Neural crest cell (in vitro differentiated cells): ENCODE results near the gene ARSJ. TPM values are rescaled to one million over a fixed set of nuclear protein-coding genes. Genes with fewer than 3 reads are reported as not detected.

Experiments
- DNase-seq: peaks from one replicate; pipeline ENCODE4 v3.0.0; 2021; ENCODE audit warnings: low read depth, mixed read lengths, low spot score
- H3K27ac Mint-ChIP-seq: one replicate; pipeline ENCODE4 v1.8.0; 2021; ENCODE audit warnings: mild to moderate bottlenecking, mixed read lengths; ENCODE audit not compliant: unreplicated experiment
- H3K27me3 Mint-ChIP-seq: 2 replicates; pipeline ENCODE4 v1.8.0; 2021; ENCODE audit warnings: low read depth, mild to moderate bottlenecking, mixed read lengths
- H3K36me3 Mint-ChIP-seq: 2 replicates; pipeline ENCODE4 v1.8.0; 2021; ENCODE audit warnings: low read depth, mild to moderate bottlenecking, mixed read lengths
- H3K4me1 Mint-ChIP-seq: 2 replicates; pipeline ENCODE4 v1.8.0; 2021; ENCODE audit warnings: mixed read lengths
- H3K4me3 Mint-ChIP-seq: one replicate; pipeline ENCODE4 v1.8.0; 2021; ENCODE audit warnings: mild to moderate bottlenecking, mixed read lengths
- H3K9me3 Mint-ChIP-seq: 2 replicates; pipeline ENCODE4 v1.8.0; 2021; ENCODE audit warnings: mixed read lengths
- total RNA-seq: library from RNA; stranded (reverse); gene quantifications from 2 replicates; pipeline ENCODE4 v1.2.1, GENCODE V29; 2021
- TF ChIP-seq, protein P1 (sequence below): fragments of 200-600 bp; sonication (generic); conservative IDR thresholded peaks from 2 replicates; pipeline ENCODE4 v1.5.0; 2021; ENCODE audit warnings: antibody characterized with exemption, mild to moderate bottlenecking

Gene ARSJ
- total RNA-seq, 1 donor from 2014 or later = 0.49 TPM

DNA sequence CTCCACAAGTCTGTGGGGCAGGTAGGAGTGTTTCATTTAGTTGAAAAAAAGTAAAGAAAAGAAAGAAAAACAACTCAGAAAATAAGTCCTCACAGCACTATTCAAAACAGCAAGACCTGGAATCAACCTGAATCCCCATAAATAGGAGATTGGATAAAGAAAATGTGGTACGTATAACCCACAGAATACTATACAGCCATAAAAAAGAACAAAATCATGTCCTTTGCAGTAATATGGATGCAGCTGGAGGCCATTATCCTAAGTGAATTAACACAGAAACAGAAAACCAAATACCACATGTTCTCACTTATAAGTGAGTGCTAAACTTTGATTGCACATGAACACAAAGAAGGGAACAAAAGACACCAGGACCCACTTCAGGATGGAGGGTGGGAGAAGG lies 71.9 kb downstream of the ARSJ start:
- no peak for DNase-seq
- Mint-ChIP-seq H3K27me3 (no peaks in the 10 kb centered on the region), H3K4me3 (no peak overlapping the region), H3K36me3 (no peaks in the 10 kb centered on the region), H3K27ac (no peak overlapping the region), H3K4me1 (no peaks in the 10 kb centered on the region), H3K9me3 (no peaks in the 10 kb centered on the region)
- TF ChIP-seq, protein P1, sequence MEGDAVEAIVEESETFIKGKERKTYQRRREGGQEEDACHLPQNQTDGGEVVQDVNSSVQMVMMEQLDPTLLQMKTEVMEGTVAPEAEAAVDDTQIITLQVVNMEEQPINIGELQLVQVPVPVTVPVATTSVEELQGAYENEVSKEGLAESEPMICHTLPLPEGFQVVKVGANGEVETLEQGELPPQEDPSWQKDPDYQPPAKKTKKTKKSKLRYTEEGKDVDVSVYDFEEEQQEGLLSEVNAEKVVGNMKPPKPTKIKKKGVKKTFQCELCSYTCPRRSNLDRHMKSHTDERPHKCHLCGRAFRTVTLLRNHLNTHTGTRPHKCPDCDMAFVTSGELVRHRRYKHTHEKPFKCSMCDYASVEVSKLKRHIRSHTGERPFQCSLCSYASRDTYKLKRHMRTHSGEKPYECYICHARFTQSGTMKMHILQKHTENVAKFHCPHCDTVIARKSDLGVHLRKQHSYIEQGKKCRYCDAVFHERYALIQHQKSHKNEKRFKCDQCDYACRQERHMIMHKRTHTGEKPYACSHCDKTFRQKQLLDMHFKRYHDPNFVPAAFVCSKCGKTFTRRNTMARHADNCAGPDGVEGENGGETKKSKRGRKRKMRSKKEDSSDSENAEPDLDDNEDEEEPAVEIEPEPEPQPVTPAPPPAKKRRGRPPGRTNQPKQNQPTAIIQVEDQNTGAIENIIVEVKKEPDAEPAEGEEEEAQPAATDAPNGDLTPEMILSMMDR = no peak

DNA sequence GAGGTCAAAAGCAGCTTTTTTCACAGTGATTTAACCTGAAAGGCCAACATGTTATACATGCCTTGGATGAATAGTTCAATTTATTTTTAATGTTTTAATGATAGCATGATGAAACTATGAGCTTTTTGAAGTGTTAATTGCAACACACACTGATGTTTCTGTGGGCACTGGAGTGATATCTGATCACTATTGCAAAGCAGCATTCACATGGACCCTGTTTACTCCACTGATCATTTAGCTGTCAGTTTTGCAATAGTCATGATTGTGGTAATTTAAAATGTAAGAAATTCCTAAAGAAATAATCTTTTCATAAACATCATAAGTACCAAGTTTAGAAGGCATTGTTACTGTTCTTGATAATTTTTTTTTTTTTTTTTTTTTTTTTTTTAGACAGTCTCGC lies 74.1 kb downstream of the ARSJ start:
- Mint-ChIP-seq H3K4me3 (no peak overlapping the region), H3K36me3 (no peaks in the 10 kb centered on the region), H3K4me1 (no peaks in the 10 kb centered on the region), H3K9me3 (no peaks in the 10 kb centered on the region), H3K27me3 (no peaks in the 10 kb centered on the region), H3K27ac (no peak overlapping the region)
- TF ChIP-seq, protein P1 = no peak
- no peak for DNase-seq

DNA sequence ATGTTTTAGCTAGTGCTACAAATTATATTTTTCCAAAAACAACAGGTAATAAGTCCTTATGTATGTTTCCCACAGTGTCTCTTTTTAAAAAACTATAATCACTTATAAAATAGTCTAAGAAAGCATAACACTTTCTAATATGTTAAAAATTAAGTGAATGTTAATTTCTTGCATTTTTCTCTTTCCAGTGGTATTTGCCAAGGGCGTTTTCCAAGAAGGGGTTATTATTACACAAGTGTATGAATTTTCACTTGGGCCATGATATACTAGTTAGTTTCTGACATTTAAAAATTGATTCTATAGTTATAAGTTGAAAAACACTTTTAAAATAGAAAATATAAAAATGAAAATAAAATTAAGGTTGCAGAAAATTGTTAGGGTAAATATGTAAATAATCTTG lies 74.6 kb downstream of the ARSJ start:
- H3K36me3 Mint-ChIP-seq = no peaks in the 10 kb centered on the region
- H3K4me3 Mint-ChIP-seq = no peak overlapping the region
- DNase-seq = no peak
- no peaks in the 10 kb centered on the region for H3K27me3 Mint-ChIP-seq
- H3K27ac Mint-ChIP-seq = no peak overlapping the region
- TF ChIP-seq, protein P1 = no peak
- no peaks in the 10 kb centered on the region for H3K9me3 Mint-ChIP-seq
- H3K4me1 Mint-ChIP-seq = no peaks in the 10 kb centered on the region

DNA sequence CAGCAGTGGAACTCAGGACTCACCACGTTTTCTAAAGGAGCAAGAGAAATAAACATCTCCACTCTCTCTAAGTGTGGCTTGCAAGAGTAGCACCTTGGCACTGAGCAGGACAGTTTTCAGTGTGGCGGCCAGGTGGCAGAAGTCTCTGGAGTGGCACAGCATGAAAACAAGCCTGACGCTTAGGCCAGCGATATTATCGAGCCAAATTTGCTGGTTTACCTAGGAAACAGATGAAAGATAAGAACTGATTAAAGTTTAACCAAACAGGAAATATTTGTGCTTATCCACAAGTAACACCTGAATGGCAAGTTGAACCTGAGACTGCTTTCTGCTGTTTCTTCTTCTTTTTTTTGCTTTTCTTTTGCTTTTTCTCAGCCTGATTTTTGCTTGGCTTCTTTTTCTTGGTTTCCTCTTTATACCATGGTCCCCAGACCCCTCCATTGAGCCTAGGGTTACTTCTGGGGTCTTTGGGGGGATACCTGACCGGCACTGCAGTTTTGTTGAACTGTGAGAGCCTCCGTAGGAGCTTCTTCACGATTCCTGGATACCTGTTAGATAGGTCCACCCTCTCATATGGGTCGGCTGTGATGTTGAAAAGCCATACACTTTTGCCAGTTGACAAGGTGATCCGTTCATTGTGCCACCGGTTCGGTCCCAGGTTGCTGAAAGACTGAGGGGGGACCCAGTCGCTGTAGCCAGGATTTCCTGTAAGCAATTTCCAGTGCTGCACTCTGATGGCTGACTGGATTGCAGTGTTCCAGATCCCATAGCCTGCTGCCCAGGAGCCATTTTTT lies 77.3 kb downstream of the ARSJ start:
- Mint-ChIP-seq H3K9me3 (no peaks in the 10 kb centered on the region), H3K4me3 (no peak overlapping the region), H3K4me1 (no peaks in the 10 kb centered on the region), H3K27ac (no peak overlapping the region), H3K27me3 (no peaks in the 10 kb centered on the region), H3K36me3 (no peaks in the 10 kb centered on the region)
- DNase-seq = no peak
- TF ChIP-seq, protein P1 = no peak

DNA sequence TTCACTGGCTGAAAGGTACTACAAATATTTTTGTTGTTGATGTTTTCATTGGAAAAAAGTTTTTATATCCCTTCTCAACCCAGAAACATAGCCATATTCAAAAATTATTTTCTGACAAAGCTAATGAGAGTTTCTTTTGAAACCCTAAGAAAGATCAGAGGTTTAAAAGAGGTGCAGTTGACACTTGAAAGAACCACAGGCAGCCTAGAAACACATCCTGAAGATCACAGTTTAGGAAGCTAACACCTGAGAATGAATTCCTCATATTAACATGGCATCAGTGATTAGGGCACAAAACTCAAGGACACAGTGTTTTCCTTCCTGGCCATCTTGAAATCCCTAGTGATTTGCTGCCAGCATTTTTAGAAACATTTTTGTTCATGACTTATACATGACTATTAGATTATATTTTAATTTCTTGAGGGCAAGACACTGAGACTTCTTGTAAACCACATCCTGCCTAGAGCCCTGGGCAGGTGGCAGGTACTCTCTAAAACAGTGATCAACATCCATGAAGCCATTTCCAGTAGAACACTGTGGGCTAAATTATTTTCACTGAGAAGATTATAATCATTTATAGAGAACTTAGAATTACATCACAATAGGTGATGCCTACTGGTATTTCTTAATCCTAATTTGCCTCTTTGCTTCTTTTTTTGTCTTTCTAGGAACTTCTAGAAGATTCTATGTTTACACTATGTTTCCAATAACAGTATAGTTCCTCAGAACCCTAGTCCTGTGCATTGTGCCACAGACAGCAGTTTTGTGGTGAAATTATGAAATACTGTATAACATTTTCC lies 80.0 kb downstream of the ARSJ start:
- DNase-seq = no peak
- TF ChIP-seq, protein P1 = no peak
- Mint-ChIP-seq H3K4me1 (no peaks in the 10 kb centered on the region), H3K27ac (no peak overlapping the region), H3K36me3 (no peaks in the 10 kb centered on the region), H3K4me3 (no peak overlapping the region), H3K27me3 (no peaks in the 10 kb centered on the region), H3K9me3 (no peaks in the 10 kb centered on the region)
